PC-3 (cell line): Measurements from ENCODE around the gene MRAS.

Source experiments
- EZH2 ChIP-seq: fragments of 300-600 bp; sonication (generic); IDR thresholded peaks from one replicate; pipeline ENCODE4 v1.6.1; 2017; ENCODE audit warnings: antibody characterized with exemption, mild to moderate bottlenecking, low read length; ENCODE audit not compliant: unreplicated experiment
- EZH2phosphoT487 ChIP-seq: fragments of 300-600 bp; sonication (generic); IDR thresholded peaks from 2 replicates; pipeline ENCODE4 v1.6.1; 2018; ENCODE audit warnings: mild to moderate bottlenecking, antibody characterized with exemption, low read length, borderline replicate concordance
- TF ChIP-seq, protein P1 (sequence below): fragments of 300-600 bp; sonication (generic); conservative IDR thresholded peaks from 2 replicates; pipeline ENCODE4 v1.5.1; 2017; ENCODE audit warnings: antibody characterized with exemption, low read depth, mild to moderate bottlenecking, low read length

DNA sequence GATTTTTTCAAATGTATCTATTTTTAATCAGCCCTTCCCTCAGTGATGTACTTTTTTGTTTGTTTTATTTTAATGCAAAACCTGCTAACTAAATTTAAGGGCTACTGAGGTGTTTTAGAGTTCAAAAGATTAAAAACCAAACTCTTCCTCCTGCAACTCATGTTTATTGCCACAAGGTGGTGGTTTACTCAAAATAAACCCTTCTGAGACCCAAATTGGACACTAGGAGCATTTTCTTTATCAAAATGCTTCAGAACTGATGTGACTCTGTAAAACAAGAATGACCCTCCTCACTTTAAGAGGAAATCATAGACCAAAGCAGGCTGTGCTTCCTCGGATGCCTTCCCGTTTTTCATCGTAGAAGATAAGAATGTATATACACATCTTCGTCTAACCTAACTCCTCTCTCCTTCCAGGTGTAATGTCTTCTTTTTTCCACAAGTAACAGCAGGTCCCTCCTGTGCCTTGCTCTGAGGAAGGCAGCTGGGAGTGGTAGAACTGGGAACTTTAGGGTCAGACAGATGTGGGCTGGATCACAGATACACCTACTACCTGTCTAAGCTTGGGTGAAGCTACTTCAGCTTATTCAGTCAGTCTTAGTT, 15.8 kb upstream of the MRAS start:
- TF ChIP-seq, protein P1, sequence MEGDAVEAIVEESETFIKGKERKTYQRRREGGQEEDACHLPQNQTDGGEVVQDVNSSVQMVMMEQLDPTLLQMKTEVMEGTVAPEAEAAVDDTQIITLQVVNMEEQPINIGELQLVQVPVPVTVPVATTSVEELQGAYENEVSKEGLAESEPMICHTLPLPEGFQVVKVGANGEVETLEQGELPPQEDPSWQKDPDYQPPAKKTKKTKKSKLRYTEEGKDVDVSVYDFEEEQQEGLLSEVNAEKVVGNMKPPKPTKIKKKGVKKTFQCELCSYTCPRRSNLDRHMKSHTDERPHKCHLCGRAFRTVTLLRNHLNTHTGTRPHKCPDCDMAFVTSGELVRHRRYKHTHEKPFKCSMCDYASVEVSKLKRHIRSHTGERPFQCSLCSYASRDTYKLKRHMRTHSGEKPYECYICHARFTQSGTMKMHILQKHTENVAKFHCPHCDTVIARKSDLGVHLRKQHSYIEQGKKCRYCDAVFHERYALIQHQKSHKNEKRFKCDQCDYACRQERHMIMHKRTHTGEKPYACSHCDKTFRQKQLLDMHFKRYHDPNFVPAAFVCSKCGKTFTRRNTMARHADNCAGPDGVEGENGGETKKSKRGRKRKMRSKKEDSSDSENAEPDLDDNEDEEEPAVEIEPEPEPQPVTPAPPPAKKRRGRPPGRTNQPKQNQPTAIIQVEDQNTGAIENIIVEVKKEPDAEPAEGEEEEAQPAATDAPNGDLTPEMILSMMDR: peak; percentile 69
- no peak for TF ChIP-seq EZH2
- TF ChIP-seq EZH2phosphoT487: no peak
